ENCODE data around the gene GRIK4. TPM values are rescaled to one million over a fixed set of nuclear protein-coding genes. Genes with fewer than 3 reads are reported as not detected.

Gene GRIK4
- total RNA-seq, 3 donors from 2014 or later (not counting 1 experiment from before 2014, with no cell fraction given) = 2.2 to 32.3 (median 21.9) TPM

GRCh38 chr11:120643284-120643683 lies 131.7 kb downstream of the GRIK4 start:
- intact Hi-C loops (cut with micrococcal nuclease) = no loop called here
- no peaks in the 10 kb centered on the region for H3K36me3 ChIP-seq (ENCODE audit: control insufficient read depth, insufficient read depth, low read length)
- peaks cover 0 to 9% of the 10 kb centered on the region in 2 donors for H3K4me1 Mint-ChIP-seq
- H3K9me3 ChIP-seq (ENCODE audit: control insufficient read depth, insufficient read depth, low read length) = no peaks in the 10 kb centered on the region
- H3K4me1 ChIP-seq (ENCODE audit: control insufficient read depth, insufficient read depth, low read length) = no peaks in the 10 kb centered on the region
- no peak overlapping the region for H3K27ac Mint-ChIP-seq
- H3K27me3 Mint-ChIP-seq (ENCODE audit: low read depth in 2 of 2) = peaks cover 4 to 8% of the 10 kb centered on the region in 2 donors
- WGBS (ENCODE audit: insufficient coverage) = 92% methylated on average over 6 of the region's 6 CpGs
- H3K4me3 ChIP-seq (ENCODE audit: low read length) = no peak overlapping the region
- no peak overlapping the region for H3K27ac ChIP-seq (ENCODE audit: low read length)
- no peaks in the 10 kb centered on the region for H3K36me3 Mint-ChIP-seq
- ATAC-seq = no peak
- H3K27me3 ChIP-seq (ENCODE audit: control insufficient read depth, insufficient read depth, low read length) = no peaks in the 10 kb centered on the region
- no peaks in the 10 kb centered on the region for H3K9me3 Mint-ChIP-seq
- no peak for DNase-seq
- TF ChIP-seq CTCF (IDR thresholded peaks at IDR 0.05) = no peak
- H3K4me3 Mint-ChIP-seq = no peak overlapping the region

GRCh38 chr11:120645639-120646038 lies 134.1 kb downstream of the GRIK4 start:
- H3K4me1 Mint-ChIP-seq = peaks cover 0 to 13% of the 10 kb centered on the region in 2 donors

GRCh38 chr11:120646206-120646605 lies 134.7 kb downstream of the GRIK4 start:
- no peaks in the 10 kb centered on the region for H3K27me3 ChIP-seq (ENCODE audit: control insufficient read depth, insufficient read depth, low read length)
- H3K9me3 Mint-ChIP-seq = no peaks in the 10 kb centered on the region
- peaks cover 4 to 16% of the 10 kb centered on the region in 2 donors for H3K27me3 Mint-ChIP-seq (ENCODE audit: low read depth in 2 of 2)
- no peak overlapping the region for H3K4me3 ChIP-seq (ENCODE audit: low read length)
- no peak overlapping the region for H3K27ac Mint-ChIP-seq
- no peak for DNase-seq
- H3K4me1 ChIP-seq (ENCODE audit: control insufficient read depth, insufficient read depth, low read length) = no peaks in the 10 kb centered on the region
- no peak overlapping the region for H3K27ac ChIP-seq (ENCODE audit: low read length)
- no peaks in the 10 kb centered on the region for H3K9me3 ChIP-seq (ENCODE audit: control insufficient read depth, insufficient read depth, low read length)
- WGBS (ENCODE audit: insufficient coverage) = 93% methylated on average over 3 of the region's 3 CpGs
- intact Hi-C loops (cut with micrococcal nuclease) = no loop called here
- H3K4me1 Mint-ChIP-seq = peaks cover 0 to 13% of the 10 kb centered on the region in 2 donors
- H3K4me3 Mint-ChIP-seq = no peak overlapping the region
- H3K36me3 ChIP-seq (ENCODE audit: control insufficient read depth, insufficient read depth, low read length) = no peaks in the 10 kb centered on the region
- no peak for TF ChIP-seq CTCF (IDR thresholded peaks at IDR 0.05)
- ATAC-seq = no peak
- no peaks in the 10 kb centered on the region for H3K36me3 Mint-ChIP-seq

More at GRCh38 chr11:120645639-120646038, 134.1 kb downstream of the GRIK4 start:
- no peaks in the 10 kb centered on the region for H3K36me3 Mint-ChIP-seq
- no peaks in the 10 kb centered on the region for H3K9me3 Mint-ChIP-seq
- TF ChIP-seq CTCF (IDR thresholded peaks at IDR 0.05) = no peak
- intact Hi-C loops (cut with micrococcal nuclease) = no loop called here
- no peaks in the 10 kb centered on the region for H3K9me3 ChIP-seq (ENCODE audit: control insufficient read depth, insufficient read depth, low read length)
- H3K27ac Mint-ChIP-seq = no peak overlapping the region
- no peak overlapping the region for H3K27ac ChIP-seq (ENCODE audit: low read length)
- no peaks in the 10 kb centered on the region for H3K27me3 ChIP-seq (ENCODE audit: control insufficient read depth, insufficient read depth, low read length)
- peaks cover 4 to 12% of the 10 kb centered on the region in 2 donors for H3K27me3 Mint-ChIP-seq (ENCODE audit: low read depth in 2 of 2)
- H3K4me1 ChIP-seq (ENCODE audit: control insufficient read depth, insufficient read depth, low read length) = no peaks in the 10 kb centered on the region
- ATAC-seq = no peak
- H3K4me3 ChIP-seq (ENCODE audit: low read length) = no peak overlapping the region
- H3K4me3 Mint-ChIP-seq = no peak overlapping the region
- WGBS (ENCODE audit: insufficient coverage) = 52% methylated on average over 12 of the region's 12 CpGs
- DNase-seq = no peak
- no peaks in the 10 kb centered on the region for H3K36me3 ChIP-seq (ENCODE audit: control insufficient read depth, insufficient read depth, low read length)

- 81% methylated on average over 11 of the region's 12 CpGs for WGBS (ENCODE audit: insufficient coverage)
- intact Hi-C loops (cut with micrococcal nuclease) = no loop called here
- H3K4me3 Mint-ChIP-seq = no peak overlapping the region
- DNase-seq = no peak
- H3K27ac Mint-ChIP-seq = no peak overlapping the region
- peaks cover 0 to 10% of the 10 kb centered on the region in 2 donors for H3K4me1 Mint-ChIP-seq
- H3K27me3 ChIP-seq (ENCODE audit: control insufficient read depth, insufficient read depth, low read length) = no peaks in the 10 kb centered on the region
- no peak for TF ChIP-seq CTCF (IDR thresholded peaks at IDR 0.05)
- no peak overlapping the region for H3K27ac ChIP-seq (ENCODE audit: low read length)
- H3K9me3 ChIP-seq (ENCODE audit: control insufficient read depth, insufficient read depth, low read length) = no peaks in the 10 kb centered on the region
- no peaks in the 10 kb centered on the region for H3K9me3 Mint-ChIP-seq
- no peak for ATAC-seq
- H3K4me3 ChIP-seq (ENCODE audit: low read length) = no peak overlapping the region
- no peaks in the 10 kb centered on the region for H3K36me3 Mint-ChIP-seq
- H3K36me3 ChIP-seq (ENCODE audit: control insufficient read depth, insufficient read depth, low read length) = no peaks in the 10 kb centered on the region
- peaks cover 0 to 11% of the 10 kb centered on the region in 2 donors for H3K27me3 Mint-ChIP-seq (ENCODE audit: low read depth in 2 of 2)
- H3K4me1 ChIP-seq (ENCODE audit: control insufficient read depth, insufficient read depth, low read length) = no peaks in the 10 kb centered on the region
Observed at GRCh38 chr11:120647681-120648080, 136.1 kb downstream of the GRIK4 start.

All from natural killer cell (primary cell).